Measurements from ENCODE around the gene PDK2. TPM values are rescaled to one million over a fixed set of nuclear protein-coding genes. Genes with fewer than 3 reads are reported as not detected.

Gene PDK2
- total and polyA plus RNA-seq, 5 experiments from 2014 or later, result 27.9 to 47.4 (median 44.4) TPM

GRCh38 chr17:50072925-50073324 lies 22.2 kb upstream of the PDK2 start:
- POLR2A ChIA-PET, result no interaction called here
- ATAC-seq, result no peak
- Mint-ChIP-seq H3K27me3 (no peaks in the 10 kb centered on the region), H3K4me3 (no peak overlapping the region), H3K27ac (no peak overlapping the region), H3K4me1 (peaks cover 0 to 5% (median 0%) of the 10 kb centered on the region in 4 donors), H3K36me3 (peaks cover 0 to 10% (median 7%) of the 10 kb centered on the region in 3 donors), H3K9me3 (peaks cover 0 to 8% (median 0%) of the 10 kb centered on the region in 9 donors)
- DNase-seq, result no peak

GRCh38 chr17:50074227-50074626 lies 20.9 kb upstream of the PDK2 start:
- no peak for DNase-seq
- Mint-ChIP-seq H3K27me3 (no peaks in the 10 kb centered on the region), H3K36me3 (peaks cover 0 to 10% (median 5%) of the 10 kb centered on the region in 3 donors), H3K9me3 (peaks cover 0 to 8% (median 0%) of the 10 kb centered on the region in 9 donors), H3K4me1 (peaks cover 0 to 7% (median 0%) of the 10 kb centered on the region in 4 donors), H3K27ac (peak overlapping the region in 1 of 10 donors; percentile 12), H3K4me3 (no peak overlapping the region)
- POLR2A ChIA-PET, result no interaction called here
- no peak for ATAC-seq

- H3K27me3 Mint-ChIP-seq, result no peaks in the 10 kb centered on the region
- POLR2A ChIA-PET, result no interaction called here
- peaks cover 0 to 7% (median 0%) of the 10 kb centered on the region in 4 donors for H3K4me1 Mint-ChIP-seq
- ATAC-seq (no peak), DNase-seq (no peak)
- peaks cover 0 to 8% (median 0%) of the 10 kb centered on the region in 9 donors for H3K9me3 Mint-ChIP-seq
- no peak overlapping the region for H3K4me3 Mint-ChIP-seq
- peaks cover 0 to 10% (median 6%) of the 10 kb centered on the region in 3 donors for H3K36me3 Mint-ChIP-seq
- no peak overlapping the region for H3K27ac Mint-ChIP-seq
Measured at GRCh38 chr17:50075446-50076032, 19.6 kb upstream of the PDK2 start.

- H3K27me3 Mint-ChIP-seq, result no peaks in the 10 kb centered on the region
- no peak overlapping the region for H3K4me3 Mint-ChIP-seq
- peaks cover 0 to 5% (median 0%) of the 10 kb centered on the region in 4 donors for H3K4me1 Mint-ChIP-seq
- H3K36me3 Mint-ChIP-seq, result peaks cover 0 to 7% (median 6%) of the 10 kb centered on the region in 3 donors
- POLR2A ChIA-PET, result interaction anchor here (0.6 kb wide), 1 partner anchor 38 kb away, joined by 5 read pairs; no protein-coding TSS in a partner anchor
- no peak overlapping the region for H3K27ac Mint-ChIP-seq
- no peak for ATAC-seq
- DNase-seq, result no peak
- H3K9me3 Mint-ChIP-seq, result peaks cover 0 to 4% (median 0%) of the 10 kb centered on the region in 9 donors
Measured at GRCh38 chr17:50076221-50076590, 18.9 kb upstream of the PDK2 start.

GRCh38 chr17:50076591-50077235 lies 18.4 kb upstream of the PDK2 start:
- Mint-ChIP-seq H3K4me1 (peaks cover 0 to 4% (median 0%) of the 10 kb centered on the region in 4 donors), H3K9me3 (no peaks in the 10 kb centered on the region), H3K27ac (no peak overlapping the region), H3K36me3 (peaks cover 0 to 7% (median 4%) of the 10 kb centered on the region in 3 donors), H3K4me3 (no peak overlapping the region), H3K27me3 (no peaks in the 10 kb centered on the region)
- no peak for DNase-seq
- ATAC-seq, result no peak
- POLR2A ChIA-PET, result interaction anchor here (0.5 to 0.6 kb wide), 2 partner anchors 39 to 419 kb away, joined by 4 to 5 read pairs; no protein-coding TSS in a partner anchor

GRCh38 chr17:50078430-50078829 lies 16.7 kb upstream of the PDK2 start:
- peaks cover 0 to 7% (median 2%) of the 10 kb centered on the region in 3 donors for H3K36me3 Mint-ChIP-seq
- no peak for DNase-seq
- H3K4me3 Mint-ChIP-seq, result no peak overlapping the region
- H3K27ac Mint-ChIP-seq, result no peak overlapping the region
- H3K27me3 Mint-ChIP-seq, result no peaks in the 10 kb centered on the region
- no peak for ATAC-seq
- POLR2A ChIA-PET, result no interaction called here
- H3K9me3 Mint-ChIP-seq, result no peaks in the 10 kb centered on the region
- peaks cover 0 to 2% (median 0%) of the 10 kb centered on the region in 4 donors for H3K4me1 Mint-ChIP-seq

- no peaks in the 10 kb centered on the region for H3K9me3 Mint-ChIP-seq
- H3K27me3 Mint-ChIP-seq, result no peaks in the 10 kb centered on the region
- POLR2A ChIA-PET, result interaction anchor here (1.2 kb wide), 1 partner anchor 16 kb away, joined by 3 read pairs; no protein-coding TSS in a partner anchor
- H3K36me3 Mint-ChIP-seq, result peaks cover 0 to 7% (median 2%) of the 10 kb centered on the region in 3 donors
- H3K4me1 Mint-ChIP-seq, result peaks cover 0 to 2% (median 0%) of the 10 kb centered on the region in 4 donors
- DNase-seq (no peak), ATAC-seq (no peak)
- peak overlapping the region in 2 of 10 donors; percentile 6 to 85 for H3K27ac Mint-ChIP-seq
- H3K4me3 Mint-ChIP-seq, result no peak overlapping the region
Measured at GRCh38 chr17:50079334-50080095, 15.6 kb upstream of the PDK2 start.

- POLR2A ChIA-PET, result interaction anchor here (0.7 to 1.9 kb wide), 3 partner anchors 14 to 266 kb away, joined by 3 to 7 read pairs (median 5); partner anchors contain the start of genes PDK2 and XYLT2
- no peak for DNase-seq
- Mint-ChIP-seq H3K9me3 (no peaks in the 10 kb centered on the region), H3K27ac (peak overlapping the region in 1 of 10 donors; percentile 6), H3K4me3 (no peak overlapping the region), H3K4me1 (peaks cover 0 to 2% (median 0%) of the 10 kb centered on the region in 4 donors), H3K36me3 (peaks cover 0 to 7% (median 2%) of the 10 kb centered on the region in 3 donors), H3K27me3 (no peaks in the 10 kb centered on the region)
- no peak for ATAC-seq
Measured at GRCh38 chr17:50080096-50080480, 15.1 kb upstream of the PDK2 start.

GRCh38 chr17:50080827-50081226 lies 14.3 kb upstream of the PDK2 start:
- ATAC-seq (no peak), DNase-seq (no peak)
- no peak overlapping the region for H3K27ac Mint-ChIP-seq
- no peaks in the 10 kb centered on the region for H3K9me3 Mint-ChIP-seq
- POLR2A ChIA-PET, result interaction anchor here (0.7 to 1.9 kb wide), 2 partner anchors 13 to 265 kb away, joined by 5 to 7 read pairs; partner anchors contain the start of genes PDK2 and XYLT2
- H3K4me1 Mint-ChIP-seq, result peaks cover 0 to 2% (median 0%) of the 10 kb centered on the region in 4 donors
- H3K4me3 Mint-ChIP-seq, result no peak overlapping the region
- H3K36me3 Mint-ChIP-seq, result peaks cover 0 to 7% (median 2%) of the 10 kb centered on the region in 3 donors
- no peaks in the 10 kb centered on the region for H3K27me3 Mint-ChIP-seq

- Mint-ChIP-seq H3K27me3 (no peaks in the 10 kb centered on the region), H3K36me3 (peaks cover 0 to 7% (median 2%) of the 10 kb centered on the region in 3 donors), H3K27ac (no peak overlapping the region), H3K9me3 (no peaks in the 10 kb centered on the region), H3K4me3 (no peak overlapping the region), H3K4me1 (peaks cover 0 to 2% (median 0%) of the 10 kb centered on the region in 4 donors)
- ATAC-seq (no peak), DNase-seq (no peak)
- POLR2A ChIA-PET, result interaction anchor here (0.5 to 1.9 kb wide), 3 partner anchors 12 to 1900 kb away, joined by 3 to 7 read pairs (median 3); partner anchors contain the start of gene PDK2
Measured at GRCh38 chr17:50081757-50082156, 13.4 kb upstream of the PDK2 start.

- H3K36me3 Mint-ChIP-seq, result no peaks in the 10 kb centered on the region
- H3K27ac Mint-ChIP-seq, result no peak overlapping the region
- no peak overlapping the region for H3K4me3 Mint-ChIP-seq
- peak; percentile 54 to 83 (median 73) for DNase-seq
- H3K9me3 Mint-ChIP-seq, result no peaks in the 10 kb centered on the region
- peak; percentile 85 to 90 for ATAC-seq
- H3K27me3 Mint-ChIP-seq, result peaks cover 0 to 2% (median 0%) of the 10 kb centered on the region in 5 donors
- POLR2A ChIA-PET, result interaction anchor here (0.9 to 1.3 kb wide), 2 partner anchors 59 to 62 kb away, joined by 3 to 5 read pairs; no protein-coding TSS in a partner anchor
- no peaks in the 10 kb centered on the region for H3K4me1 Mint-ChIP-seq
Measured at GRCh38 chr17:50087246-50087911, 7.8 kb upstream of the PDK2 start.

- DNase-seq (no peak), ATAC-seq (no peak)
- peaks cover 0 to 2% (median 0%) of the 10 kb centered on the region in 5 donors for H3K27me3 Mint-ChIP-seq
- POLR2A ChIA-PET, result interaction anchor here (1.3 kb wide), 1 partner anchor 62 kb away, joined by 5 read pairs; no protein-coding TSS in a partner anchor
- no peaks in the 10 kb centered on the region for H3K9me3 Mint-ChIP-seq
- no peak overlapping the region for H3K27ac Mint-ChIP-seq
- no peak overlapping the region for H3K4me3 Mint-ChIP-seq
- H3K36me3 Mint-ChIP-seq, result no peaks in the 10 kb centered on the region
- no peaks in the 10 kb centered on the region for H3K4me1 Mint-ChIP-seq
Measured at GRCh38 chr17:50087912-50088405, 7.2 kb upstream of the PDK2 start.
